Stimulated activated CD8-positive, alpha-beta memory T cell treated with anti-CD3 and anti-CD28 coated beads, Interleukin-12 subunit alpha, Interleukin-12 subunit beta, amount 100 ng/mL, for 24 hours (primary cell): ENCODE measurements around the gene GPS1.
A peak's percentile ranks its signal among the peaks of the same experiment; 100 is the strongest.

Experiments
- DNase-seq: peaks from one replicate; pipeline ENCODE4 v3.0.0-alpha.2; 2020; ENCODE audit errors: extremely low read depth

The GPS1 gene

DNA sequence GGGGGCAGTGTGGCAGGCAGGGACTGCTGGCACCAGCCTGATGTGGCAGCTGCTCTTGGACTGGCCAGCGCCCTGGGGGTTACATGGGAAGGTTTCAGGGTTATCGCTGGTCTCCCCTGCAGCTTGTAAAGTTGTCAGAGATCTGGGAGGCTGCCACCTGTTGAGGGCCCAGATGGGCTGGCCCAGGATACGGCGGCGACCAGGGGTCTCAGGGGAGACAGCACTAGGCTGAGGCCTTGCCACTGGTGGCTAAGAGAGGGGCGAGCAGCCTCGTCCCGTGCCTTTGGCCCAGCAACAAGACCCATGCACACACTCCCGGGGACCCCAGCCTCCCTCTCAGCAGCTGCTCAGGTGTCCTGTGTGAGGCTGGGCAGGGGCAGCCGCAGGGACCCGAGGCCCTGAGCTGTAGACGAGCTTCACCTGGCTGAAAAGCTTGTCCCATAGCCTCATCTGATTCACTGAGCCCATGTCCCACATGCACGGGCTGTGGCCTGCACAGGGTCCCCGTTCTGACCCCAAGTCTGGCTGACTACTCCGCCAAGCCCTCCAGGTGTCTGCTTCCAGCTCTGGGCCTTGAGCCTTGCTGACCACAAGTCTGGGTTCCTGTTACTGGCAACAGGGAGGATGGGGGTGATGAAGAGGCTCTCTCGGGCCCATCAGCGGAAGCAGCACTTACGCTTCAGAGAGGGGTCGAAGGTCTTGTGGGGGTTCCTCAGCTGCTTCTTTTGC, 7.7 kb downstream of the GPS1 start:
- no peak for DNase-seq

DNA sequence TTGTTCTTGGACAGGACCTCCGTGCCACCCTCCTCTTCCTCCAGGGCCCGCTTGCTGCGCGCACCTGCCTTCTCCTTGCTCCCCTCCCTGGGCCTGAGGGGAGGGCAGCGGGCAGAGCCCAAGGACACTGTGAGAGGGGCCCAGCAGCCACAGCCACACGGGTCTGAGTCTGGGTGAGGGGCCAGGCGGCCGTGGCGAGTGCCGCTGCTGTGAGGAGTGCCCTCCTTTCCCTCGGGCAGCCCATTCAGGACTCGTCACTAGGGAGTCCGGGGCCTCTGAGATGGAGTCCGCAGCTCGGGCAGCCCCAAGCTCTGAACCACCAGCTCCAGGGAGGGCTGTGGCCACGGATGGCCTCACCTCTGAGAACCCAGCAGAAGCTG, 8.3 kb downstream of the GPS1 start:
- no peak for DNase-seq

DNA sequence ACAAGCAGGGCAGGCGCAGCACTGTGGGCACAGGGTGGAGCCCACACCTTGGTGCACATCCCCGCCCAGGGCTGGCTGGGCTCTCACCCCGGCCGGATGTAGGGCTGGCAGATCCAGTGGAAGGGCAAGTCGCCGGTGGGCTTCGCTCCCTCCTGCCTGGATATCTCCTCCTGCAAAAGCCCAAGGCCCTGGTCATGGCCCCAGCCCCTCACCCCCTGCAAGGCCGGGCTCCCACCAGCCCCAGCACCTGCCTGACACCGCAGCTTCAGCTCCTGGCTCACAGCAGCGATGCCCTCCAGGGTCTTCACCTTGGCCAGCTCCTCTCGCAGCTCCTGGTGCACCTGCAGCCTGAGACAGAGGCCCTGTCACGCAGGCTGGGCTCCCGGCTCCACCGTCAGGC, 8.9 kb downstream of the GPS1 start:
- DNase-seq = no peak

DNA sequence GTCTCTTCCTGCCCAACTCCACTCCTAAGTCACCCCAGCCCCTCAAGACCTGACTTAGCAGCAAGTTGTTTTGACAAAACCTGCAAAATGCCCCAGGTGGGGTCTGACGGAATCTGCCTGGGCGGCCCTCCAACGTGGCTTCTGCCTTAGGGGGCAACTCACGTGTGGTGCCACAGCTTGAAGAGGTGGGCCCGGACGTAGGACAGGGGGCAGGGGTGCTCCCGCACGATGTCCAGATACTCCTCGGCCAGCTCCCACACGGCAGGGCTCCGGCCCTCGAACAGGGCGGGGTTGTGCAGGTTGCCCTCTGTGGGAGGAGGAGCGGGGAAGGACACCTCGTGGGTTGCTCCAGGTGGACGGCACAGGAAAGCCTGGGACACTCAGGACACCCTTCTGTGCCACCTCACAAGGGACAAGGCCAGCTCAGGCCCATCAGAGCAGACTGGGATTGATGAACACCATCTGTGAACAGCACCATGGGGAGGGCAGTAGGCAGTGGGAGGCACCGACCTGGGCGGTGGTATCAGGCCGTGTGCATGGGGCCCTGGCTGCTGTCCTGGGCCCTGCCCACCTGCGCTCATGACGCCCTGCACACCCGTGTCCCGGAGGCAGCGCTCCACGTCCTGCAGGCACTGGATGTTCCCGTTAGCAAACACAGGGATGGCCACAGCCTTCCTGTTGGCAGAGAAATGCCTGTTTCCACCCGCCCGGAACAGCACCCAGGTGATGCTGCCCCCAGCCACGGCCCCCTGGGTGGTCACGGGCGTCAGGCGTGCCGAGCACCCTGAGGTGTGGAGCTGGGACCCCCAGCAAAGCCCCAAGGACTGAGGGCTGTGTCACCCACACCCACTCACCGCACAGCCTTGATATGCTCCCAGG, 9.6 kb downstream of the GPS1 start:
- DNase-seq = no peak

DNA sequence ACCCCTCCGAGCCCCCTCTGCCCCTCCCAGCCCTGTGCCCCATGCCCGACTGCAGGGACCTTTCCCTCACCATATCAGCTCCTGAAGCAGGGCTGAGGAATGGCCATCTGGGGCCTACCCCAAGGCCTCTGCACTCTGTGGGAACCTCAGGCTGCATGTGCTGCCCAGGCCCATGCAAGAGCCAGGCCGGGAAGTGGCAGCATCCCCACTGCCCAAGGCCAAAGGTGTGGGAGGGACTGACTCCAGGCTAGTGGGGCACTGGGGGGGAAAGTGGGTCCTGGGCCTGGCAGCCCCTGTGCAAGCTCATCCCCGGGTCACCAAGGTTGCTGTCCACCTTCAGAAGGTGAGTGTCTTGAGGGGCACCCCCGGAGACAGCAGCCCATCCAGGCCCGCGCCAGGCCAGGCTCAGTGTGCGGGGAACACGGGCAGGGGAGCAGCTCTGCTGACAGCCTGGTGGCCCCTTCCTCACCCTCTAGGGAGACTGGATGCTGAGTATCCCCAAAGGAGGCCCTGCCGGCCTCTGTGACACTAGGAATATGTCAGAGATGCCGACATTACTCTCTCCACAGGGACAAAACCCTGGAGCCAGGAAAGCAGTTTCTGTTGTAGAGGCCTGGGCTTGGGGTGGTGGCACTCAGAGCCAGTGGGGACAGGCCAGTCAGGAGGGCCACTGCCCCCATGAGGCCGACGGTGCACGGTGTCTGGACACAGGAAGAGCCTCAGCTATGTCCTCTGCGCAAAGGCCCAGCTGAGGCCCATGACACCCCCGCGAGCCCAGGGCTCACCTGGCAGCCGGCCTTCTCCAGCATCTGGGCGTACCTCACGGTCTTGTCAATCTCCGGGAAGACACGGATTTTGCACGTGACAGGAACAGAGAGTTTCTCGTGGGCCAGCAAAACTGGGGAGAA, 10.6 kb downstream of the GPS1 start:
- no peak for DNase-seq

DNA sequence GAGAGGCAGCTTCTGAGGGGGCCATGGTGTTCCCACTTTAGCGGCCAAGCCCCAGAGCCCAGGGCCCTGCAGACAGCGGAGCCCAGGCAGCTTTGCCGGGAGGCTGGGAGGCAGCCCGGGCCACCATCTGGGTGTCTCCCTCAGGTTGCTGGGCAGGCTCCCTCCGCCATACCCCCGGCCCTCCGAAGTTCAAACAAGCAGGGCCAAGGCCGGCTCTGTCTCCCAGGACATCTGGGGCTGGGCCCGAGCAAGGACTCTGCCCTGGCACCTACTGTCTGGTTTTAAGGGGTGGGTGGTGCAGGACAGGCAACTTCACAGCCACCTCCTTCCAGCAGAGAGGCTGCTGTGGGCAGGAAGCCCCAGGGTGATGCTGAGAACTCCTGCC, 11.3 kb downstream of the GPS1 start:
- no peak for DNase-seq

DNA sequence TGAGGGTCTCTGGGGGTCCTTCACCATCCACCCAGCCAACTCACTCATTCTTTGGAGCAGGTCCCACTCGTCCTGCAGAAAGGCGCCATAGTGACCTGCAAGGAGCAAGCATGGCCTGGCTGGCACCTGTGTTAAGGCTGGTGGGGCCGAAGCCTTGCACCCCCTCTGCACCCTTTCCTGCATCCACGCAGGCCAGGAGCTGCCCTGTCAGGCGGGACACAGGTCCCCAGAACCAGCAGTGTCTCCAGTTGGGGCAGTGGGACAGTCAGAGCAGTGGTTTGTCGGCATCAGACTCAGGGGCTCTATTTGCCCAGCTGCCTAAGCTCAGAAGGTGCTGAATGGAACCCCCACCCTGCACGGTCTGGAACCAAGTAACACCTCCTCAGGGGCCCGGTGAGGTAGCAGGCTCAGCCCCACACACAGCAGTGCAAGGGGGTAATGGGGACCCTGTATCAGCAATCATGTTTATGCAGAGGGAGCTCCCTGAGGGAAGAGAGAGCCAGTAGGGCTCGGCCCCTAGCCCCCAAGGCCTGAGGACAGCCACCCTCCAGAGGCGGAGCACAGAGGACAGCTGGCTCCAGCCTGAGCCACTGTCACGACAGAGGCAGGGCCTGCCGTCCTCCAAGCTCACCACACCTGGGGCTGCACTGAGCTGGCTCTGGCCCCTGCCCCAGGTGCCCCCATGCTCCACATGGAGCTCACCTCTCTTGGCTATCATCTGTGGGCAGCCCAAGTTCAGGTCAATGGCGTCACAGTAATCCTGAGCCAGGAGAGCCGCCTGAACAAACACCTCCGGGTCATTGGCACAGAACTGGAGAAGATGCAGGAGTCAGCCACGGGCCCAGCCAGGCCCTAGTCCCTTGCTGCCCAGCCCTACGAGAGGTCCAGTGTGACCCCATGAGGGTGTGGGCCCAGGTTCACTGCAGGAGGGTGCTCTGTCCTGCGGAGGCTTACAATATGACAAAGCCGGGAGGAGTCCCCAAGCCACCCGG, 12.0 kb downstream of the GPS1 start:
- DNase-seq = no peak

DNA sequence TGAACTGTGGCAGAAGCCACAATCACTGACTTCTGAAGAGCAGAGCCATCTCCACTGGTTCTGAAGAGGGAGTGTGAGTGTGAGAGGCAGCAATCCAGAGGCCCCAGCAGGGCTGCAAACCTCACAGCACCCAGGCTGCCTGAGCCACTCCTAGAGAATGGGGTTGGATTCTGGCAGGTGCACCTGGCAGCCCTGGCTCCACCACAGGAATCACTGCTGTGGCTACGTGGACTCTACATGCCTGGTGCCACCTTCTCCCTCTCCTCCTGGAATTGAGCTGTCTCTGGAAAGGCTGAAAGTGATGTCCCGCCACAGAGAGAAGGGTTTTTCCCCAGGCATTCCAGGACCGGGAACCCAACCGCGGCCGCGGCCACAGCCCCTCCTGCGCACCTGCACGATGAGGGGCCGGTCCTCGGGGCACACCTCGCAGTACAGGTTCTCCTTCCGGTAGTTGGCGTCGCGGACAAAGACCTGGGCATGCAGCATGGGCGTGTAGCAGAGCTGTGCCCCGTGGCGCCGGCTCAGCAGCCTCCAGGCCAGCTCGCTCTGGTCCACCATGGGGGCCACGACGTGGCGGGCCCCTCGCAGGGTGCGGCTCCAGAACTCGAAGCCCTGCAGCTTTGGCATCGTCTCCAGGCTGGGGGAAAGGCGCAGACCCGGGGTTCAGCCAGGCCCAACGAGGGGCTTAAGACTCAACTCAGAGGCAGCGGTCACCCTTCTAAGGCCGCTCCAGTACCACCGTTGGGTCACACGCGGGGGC, 12.9 kb downstream of the GPS1 start:
- no peak for DNase-seq

DNA sequence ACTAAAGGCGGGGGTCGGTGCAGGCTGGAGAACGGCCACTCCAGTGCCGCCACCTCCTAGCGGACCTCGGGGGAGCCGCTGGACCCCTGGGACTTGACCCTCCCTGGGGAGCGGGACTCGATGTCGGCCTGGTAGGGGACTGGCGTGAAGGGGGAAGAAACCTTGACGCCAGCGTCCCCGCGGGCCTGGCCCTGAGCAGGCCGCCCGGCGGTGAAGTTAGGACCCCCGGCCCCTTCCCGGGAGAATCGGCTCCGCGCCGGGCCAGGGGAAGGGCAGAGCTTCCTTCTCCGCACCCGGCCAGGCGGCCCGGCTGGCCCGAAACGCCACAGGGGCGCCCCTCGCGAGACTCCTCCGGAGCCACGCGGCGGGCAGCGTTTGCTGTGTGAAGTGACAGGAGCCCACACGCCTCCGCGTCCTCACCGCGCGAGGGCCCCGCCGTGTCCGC, 13.5 kb downstream of the GPS1 start:
- DNase-seq = no peak

DNA sequence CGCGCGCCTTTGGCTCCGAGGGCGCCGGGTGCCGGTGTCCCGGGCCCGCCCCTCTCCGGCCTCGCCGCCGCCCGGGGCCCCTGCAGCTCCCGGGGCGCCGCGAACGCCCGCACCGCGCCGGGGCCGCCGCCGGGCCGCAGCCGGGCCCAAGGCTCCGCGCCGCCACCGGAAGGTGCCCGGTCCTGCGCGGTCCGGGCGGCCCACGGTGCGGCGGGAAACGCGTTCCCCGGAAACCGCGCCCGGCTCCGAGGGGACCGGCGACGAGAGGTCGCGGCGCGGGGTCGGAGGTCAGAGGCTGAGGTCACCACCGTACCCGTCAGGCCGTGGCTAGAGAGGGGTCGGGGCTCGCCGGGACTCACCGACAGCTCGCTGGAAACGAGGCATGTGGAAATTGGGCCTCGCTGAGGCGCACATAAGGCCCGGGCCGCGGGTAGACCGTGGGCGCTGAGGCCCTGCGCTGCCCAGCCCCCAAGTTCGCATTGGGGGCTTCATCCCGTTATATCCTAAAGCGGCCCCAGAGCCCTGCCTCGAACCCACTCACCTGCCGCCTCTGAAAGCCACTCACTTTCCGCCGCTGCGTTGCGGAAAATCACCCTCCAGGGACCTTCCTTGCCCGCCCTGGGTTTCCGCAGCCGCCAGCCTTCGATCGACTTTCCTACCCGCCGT, 14.1 kb downstream of the GPS1 start, which contains the start of gene DUS1L:
Gene DUS1L (minus strand): TSS at position 167 of the 666 bp plus-strand sequence. CDS start 745 bp downstream, outside the sequence.
- peak; percentile 45 for DNase-seq

DNA sequence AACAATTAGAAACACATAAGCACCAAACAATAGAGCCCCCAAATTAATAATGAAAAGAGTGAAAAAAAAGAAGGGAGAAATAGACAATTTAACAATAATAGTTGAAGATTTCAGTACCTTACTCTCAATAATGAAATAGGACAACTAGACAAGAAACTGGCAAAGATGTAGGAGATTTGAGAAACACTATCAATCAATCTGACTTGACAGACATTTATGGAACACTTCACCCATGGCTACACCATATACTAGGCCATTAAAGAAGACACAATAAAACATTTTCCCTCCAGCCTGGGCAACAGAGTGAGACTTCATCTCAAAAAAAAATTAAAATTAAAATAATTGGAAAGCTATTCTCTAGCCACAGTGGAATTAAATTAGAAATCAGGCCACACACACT, 18.9 kb downstream of the GPS1 start:
- DNase-seq = no peak

DNA sequence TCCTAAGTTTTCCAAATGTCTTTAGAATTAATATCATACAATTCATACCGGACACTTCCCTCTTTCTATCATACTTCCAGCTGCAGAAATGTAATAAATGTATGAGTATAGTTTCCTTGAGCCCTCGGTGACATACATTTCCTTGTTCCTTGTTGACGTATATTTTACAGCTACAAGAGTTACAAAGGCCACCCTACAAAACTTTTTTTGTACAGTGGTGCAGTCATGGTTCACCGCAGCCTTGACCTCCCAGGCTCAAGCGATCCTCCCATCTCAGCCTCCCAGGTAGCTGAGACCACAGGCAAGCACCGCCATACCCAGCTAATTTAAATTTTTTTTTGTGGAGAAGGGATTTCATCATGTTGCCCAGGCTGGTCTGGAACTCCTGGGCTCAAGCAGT, 21.1 kb downstream of the GPS1 start:
- DNase-seq = no peak

DNA sequence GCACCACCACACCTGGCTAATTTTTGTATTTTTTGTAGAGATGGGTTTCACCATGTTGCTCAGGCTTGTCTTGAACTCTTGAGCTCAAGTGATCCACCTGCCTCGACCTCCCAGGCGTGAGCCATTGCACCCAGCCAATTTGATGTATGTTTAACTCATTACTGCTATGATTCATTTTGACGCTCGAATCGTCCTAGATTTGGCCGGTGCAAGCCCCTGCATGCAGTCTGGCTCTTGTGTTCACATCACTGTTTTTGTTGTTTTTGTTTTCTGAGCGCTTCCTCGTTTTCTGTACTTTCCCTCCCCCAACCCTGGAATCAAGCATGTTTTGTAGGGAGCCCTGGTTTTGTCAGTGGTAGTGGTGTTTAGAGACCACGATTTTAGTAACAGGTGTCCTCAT, 21.7 kb downstream of the GPS1 start:
- DNase-seq = no peak

DNA sequence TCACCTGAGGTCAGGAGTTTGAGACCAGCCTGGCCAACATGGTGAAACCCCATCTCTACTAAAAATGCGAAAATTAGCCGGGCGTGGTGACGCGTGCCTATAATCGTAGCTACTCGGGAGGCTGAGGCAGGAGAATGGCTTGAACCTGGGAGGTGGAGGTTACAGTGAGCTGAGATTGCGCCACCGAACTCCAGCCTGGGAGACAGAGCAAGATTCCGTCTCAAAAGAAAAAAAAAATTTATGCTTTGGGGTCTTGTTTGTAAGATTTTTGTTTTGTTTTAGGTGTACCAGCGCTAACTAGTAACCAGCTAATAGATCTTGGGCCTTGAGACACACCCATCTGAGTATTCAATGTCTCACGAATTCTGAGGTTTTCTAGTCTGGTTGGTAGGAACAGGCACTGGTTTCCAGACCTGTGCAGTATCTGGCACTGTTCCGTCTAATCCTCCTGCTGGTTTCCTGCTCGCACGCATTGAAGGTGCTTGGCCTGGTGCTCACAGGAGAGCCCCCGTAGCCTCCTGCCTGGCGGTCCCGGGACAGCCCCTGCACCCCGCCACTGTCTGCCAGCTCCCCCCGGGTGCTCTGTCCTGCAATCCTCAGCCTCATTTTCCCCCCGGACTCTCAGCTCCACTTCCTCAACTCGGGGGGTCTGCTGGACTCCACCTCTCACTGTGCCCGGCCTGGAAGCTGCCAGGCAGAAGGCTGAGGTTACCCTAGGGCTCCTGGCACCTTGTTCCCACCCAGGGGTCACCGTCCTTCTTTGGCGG, 24.5 kb downstream of the GPS1 start:
- DNase-seq = no peak

DNA sequence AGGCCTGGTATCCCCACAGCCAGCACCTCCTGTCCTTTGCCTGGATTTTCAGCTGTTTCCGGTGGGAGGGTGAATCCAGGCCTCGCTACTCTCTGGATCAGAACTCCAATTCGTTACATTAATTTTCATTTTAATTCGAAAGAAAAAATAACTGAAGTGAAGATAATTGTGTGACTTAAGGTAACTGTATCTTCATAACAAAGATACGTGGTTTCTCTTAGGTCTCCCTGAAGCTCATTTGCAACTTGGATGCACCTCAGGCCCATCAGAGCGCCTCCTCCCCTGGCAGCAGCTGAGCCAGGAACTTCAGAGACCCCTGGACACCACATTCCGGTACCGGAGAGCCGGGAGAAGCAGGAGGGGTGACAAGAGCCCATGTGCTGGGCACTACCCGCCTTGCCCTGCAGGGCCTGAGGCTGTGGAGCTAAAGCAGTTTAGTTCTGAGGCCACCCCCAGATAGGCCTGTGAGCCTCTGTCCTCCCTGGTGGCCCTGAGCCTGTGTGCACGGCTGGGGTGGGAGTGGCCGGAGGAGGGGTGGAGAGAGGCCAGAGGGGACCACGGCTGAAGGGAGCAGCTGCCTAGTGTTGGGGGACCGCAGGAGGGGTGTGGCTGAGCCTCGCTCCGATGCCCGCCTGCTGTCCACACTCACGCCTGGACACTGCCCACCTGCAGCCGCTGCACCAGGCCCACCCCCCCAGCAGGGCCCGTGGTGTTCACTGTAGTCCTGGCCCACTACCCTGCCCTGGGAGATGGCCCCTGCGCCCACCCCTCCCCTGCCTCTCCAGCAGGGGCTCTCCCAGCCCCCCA, 25.3 kb downstream of the GPS1 start:
- DNase-seq = no peak

DNA sequence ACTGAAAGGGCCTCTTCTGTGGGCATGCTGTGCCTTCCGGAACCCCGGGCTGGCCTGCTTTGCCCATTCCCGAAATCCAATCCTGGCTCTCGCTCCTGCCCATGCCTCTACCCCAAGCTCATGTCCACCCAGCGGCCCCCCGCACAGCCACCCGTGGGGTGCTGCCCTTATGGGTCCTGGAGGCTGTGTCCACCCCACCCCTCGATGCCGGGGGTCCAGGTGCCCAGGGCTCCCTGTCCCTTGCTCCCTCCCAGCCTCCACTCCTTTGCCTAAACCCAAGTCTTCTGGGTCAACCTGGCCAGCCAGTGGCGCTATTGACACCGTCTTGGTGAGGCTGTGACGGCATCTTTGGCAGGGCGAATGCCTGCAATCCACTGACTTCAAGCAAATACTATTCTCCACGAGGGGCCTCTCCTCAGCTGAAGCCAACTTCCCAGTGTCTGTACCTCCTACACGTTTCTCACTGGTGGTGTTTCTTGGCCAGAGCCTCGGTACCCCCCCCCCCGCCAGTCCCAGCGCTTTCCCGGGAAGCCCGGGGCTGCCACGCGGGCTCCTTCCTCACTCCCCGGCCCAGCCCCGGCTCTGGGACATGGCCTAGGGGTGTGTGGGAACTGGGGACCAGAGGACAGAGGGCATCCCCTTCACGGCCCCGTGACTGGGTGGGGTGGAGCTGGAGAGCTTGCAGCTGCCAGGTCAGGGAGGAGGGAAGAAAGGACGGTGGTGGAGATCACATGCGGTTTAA, 26.1 kb downstream of the GPS1 start:
- DNase-seq = no peak

DNA sequence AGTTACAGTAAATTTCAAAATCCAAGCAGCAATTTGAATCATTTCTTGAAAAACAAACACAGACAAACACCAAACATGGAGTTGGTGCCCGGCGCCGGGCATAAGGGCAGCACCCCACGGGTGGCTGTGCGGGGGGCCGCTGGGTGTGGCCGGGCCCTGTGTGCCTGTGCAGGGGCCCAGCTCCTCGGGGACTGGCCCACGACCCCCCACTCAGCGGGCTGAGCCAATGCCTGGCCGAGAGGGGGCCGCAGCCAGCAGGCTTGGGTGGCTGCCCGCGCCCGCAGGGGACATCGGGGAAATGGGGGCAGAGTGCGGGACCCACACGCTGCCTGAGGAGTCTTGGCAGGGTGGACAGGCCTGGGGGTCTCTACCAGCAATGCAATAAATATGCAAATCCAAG, 26.7 kb downstream of the GPS1 start:
- no peak for DNase-seq
